ENCODE data around the gene ASXL2. TPM values are rescaled to one million over a fixed set of nuclear protein-coding genes. Genes with fewer than 3 reads are reported as not detected.
A peak's percentile ranks its signal among the peaks of the same experiment; 100 is the strongest.

The ASXL2 gene
- total and polyA plus RNA-seq, 2 of the 13 experiments (the other 11 are each of a cell fraction or from before 2014, with no cell fraction given), result 12.1 to 19.2 TPM

DNA sequence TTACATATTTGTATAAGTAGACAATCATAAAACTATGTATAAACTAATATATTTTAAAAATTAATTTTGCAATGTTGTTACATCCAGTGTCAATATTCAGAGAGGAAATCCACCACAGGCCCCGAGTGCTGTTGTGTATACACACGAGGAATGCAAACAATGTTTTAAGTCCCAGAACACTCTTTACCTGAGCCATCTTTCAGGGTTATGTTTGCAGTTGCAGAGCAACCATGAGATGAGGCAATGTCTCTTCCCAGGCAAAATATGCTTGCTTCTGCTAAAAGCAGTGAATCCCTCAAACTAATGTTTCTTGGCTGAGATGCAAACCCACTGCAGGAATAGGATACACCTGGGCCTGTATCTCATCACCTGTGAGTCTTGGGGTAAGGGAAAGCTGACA, 91.3 kb downstream of the ASXL2 start (continued):
- TF ChIP-seq TSC22D2 (CRISPR knock-in tag; IDR thresholded peaks at IDR 0.05; ENCODE audit: borderline replicate concordance) (no peak), DNMT1 (CRISPR knock-in tag; IDR thresholded peaks at IDR 0.05) (no peak), ZNF556 (CRISPR knock-in tag; IDR thresholded peaks at IDR 0.05; ENCODE audit: borderline replicate concordance) (peak; percentile 17; the same call in 1 of the 2 replicates), SIX4 (CRISPR knock-in tag; IDR thresholded peaks at IDR 0.05) (0 out of 2 replicates have a peak, but pooled peaks have one; percentile 44), SMARCC2 (IDR thresholded peaks at IDR 0.05) (no peak), ZNF292 (CRISPR knock-in tag; IDR thresholded peaks at IDR 0.05; ENCODE audit: borderline replicate concordance, low read depth) (peak; percentile 51; the same call in 1 of the 2 replicates), ZNF431 (CRISPR knock-in tag; IDR thresholded peaks at IDR 0.05; ENCODE audit: borderline replicate concordance, low read depth) (no peak), JUNB (CRISPR knock-in tag; IDR thresholded peaks at IDR 0.05; ENCODE audit: borderline replicate concordance) (no peak), ZNF343 (CRISPR knock-in tag; IDR thresholded peaks at IDR 0.05) (no peak), GATAD1 (CRISPR knock-in tag; IDR thresholded peaks at IDR 0.05) (no peak; the same call in 1 of the 2 replicates), ZNF446 (CRISPR knock-in tag; IDR thresholded peaks at IDR 0.05) (no peak), ZNF761 (CRISPR knock-in tag; conservative IDR thresholded peaks at IDR 0.05) (no peak), ZNF558 (CRISPR knock-in tag; IDR thresholded peaks at IDR 0.05; ENCODE audit: borderline replicate concordance) (no peak), ZNF143 (CRISPR knock-in tag; IDR thresholded peaks at IDR 0.05) (no peak), SIX1 (CRISPR knock-in tag; IDR thresholded peaks at IDR 0.05; ENCODE audit: borderline replicate concordance) (peak; percentile 69; the same call in 1 of the 2 replicates), NR3C1 (CRISPR knock-in tag; IDR thresholded peaks at IDR 0.05) (no peak), RNF2 (conservative IDR thresholded peaks at IDR 0.05; ENCODE audit: low read depth) (no peak), ZBTB7B (CRISPR knock-in tag; IDR thresholded peaks at IDR 0.05) (0 out of 2 replicates have a peak, but pooled peaks have one; percentile 34), BRCA1 (CRISPR knock-in tag; IDR thresholded peaks at IDR 0.05) (no peak)
- TF ChIP-seq, protein P1, sequence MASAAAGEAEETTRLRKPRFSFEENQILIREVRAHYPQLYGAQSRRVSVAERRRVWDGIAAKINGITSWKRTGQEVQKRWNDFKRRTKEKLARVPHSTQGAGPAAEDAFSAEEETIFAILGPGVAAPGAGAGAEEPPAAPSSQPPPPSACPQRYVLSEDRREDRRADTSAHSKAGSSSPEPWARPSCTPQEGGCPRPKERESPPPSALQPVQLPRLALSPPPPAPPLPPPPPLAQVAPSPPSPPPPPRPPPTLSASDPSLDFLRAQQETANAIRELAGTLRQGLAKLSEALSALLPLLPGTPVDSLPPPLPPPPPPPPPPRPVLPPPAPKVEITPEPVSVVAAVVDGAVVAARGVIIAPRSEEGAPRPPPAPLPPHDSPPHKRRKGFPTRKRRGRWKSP (CRISPR knock-in tag; IDR thresholded peaks at IDR 0.05), result peak; percentile 44; the same call in 1 of the 2 replicates
- TF ChIP-seq, protein P2, sequence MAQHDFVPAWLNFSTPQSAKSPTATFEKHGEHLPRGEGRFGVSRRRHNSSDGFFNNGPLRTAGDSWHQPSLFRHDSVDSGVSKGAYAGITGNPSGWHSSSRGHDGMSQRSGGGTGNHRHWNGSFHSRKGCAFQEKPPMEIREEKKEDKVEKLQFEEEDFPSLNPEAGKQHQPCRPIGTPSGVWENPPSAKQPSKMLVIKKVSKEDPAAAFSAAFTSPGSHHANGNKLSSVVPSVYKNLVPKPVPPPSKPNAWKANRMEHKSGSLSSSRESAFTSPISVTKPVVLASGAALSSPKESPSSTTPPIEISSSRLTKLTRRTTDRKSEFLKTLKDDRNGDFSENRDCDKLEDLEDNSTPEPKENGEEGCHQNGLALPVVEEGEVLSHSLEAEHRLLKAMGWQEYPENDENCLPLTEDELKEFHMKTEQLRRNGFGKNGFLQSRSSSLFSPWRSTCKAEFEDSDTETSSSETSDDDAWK (CRISPR knock-in tag; IDR thresholded peaks at IDR 0.05), result no peak
- TF ChIP-seq, protein P3, sequence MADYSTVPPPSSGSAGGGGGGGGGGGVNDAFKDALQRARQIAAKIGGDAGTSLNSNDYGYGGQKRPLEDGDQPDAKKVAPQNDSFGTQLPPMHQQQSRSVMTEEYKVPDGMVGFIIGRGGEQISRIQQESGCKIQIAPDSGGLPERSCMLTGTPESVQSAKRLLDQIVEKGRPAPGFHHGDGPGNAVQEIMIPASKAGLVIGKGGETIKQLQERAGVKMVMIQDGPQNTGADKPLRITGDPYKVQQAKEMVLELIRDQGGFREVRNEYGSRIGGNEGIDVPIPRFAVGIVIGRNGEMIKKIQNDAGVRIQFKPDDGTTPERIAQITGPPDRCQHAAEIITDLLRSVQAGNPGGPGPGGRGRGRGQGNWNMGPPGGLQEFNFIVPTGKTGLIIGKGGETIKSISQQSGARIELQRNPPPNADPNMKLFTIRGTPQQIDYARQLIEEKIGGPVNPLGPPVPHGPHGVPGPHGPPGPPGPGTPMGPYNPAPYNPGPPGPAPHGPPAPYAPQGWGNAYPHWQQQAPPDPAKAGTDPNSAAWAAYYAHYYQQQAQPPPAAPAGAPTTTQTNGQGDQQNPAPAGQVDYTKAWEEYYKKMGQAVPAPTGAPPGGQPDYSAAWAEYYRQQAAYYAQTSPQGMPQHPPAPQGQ (CRISPR knock-in tag; IDR thresholded peaks at IDR 0.05; ENCODE audit: borderline replicate concordance), result no peak
- TF ChIP-seq, protein P4, sequence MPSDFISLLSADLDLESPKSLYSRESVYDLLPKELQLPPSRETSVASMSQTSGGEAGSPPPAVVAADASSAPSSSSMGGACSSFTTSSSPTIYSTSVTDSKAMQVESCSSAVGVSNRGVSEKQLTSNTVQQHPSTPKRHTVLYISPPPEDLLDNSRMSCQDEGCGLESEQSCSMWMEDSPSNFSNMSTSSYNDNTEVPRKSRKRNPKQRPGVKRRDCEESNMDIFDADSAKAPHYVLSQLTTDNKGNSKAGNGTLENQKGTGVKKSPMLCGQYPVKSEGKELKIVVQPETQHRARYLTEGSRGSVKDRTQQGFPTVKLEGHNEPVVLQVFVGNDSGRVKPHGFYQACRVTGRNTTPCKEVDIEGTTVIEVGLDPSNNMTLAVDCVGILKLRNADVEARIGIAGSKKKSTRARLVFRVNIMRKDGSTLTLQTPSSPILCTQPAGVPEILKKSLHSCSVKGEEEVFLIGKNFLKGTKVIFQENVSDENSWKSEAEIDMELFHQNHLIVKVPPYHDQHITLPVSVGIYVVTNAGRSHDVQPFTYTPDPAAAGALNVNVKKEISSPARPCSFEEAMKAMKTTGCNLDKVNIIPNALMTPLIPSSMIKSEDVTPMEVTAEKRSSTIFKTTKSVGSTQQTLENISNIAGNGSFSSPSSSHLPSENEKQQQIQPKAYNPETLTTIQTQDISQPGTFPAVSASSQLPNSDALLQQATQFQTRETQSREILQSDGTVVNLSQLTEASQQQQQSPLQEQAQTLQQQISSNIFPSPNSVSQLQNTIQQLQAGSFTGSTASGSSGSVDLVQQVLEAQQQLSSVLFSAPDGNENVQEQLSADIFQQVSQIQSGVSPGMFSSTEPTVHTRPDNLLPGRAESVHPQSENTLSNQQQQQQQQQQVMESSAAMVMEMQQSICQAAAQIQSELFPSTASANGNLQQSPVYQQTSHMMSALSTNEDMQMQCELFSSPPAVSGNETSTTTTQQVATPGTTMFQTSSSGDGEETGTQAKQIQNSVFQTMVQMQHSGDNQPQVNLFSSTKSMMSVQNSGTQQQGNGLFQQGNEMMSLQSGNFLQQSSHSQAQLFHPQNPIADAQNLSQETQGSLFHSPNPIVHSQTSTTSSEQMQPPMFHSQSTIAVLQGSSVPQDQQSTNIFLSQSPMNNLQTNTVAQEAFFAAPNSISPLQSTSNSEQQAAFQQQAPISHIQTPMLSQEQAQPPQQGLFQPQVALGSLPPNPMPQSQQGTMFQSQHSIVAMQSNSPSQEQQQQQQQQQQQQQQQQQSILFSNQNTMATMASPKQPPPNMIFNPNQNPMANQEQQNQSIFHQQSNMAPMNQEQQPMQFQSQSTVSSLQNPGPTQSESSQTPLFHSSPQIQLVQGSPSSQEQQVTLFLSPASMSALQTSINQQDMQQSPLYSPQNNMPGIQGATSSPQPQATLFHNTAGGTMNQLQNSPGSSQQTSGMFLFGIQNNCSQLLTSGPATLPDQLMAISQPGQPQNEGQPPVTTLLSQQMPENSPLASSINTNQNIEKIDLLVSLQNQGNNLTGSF (CRISPR knock-in tag; IDR thresholded peaks at IDR 0.05), result no peak
